ENCODE results near the gene CACNA2D3.

- no peak for TF ChIP-seq CTCF (optimal IDR thresholded peaks at IDR 0.05 in 1 of 3, IDR thresholded peaks at IDR 0.05 in 1 of 3, conservative IDR thresholded peaks at IDR 0.05 in 1 of 3; ENCODE audit: extremely low read depth in 1 of 3, insufficient read depth in 2 of 3, low read length in 3 of 3)
- TF ChIP-seq EZH2 (IDR thresholded peaks at IDR 0.05; ENCODE audit: low read length): no peak
Observed at GRCh38 chr3:54876694-54877093, 754.3 kb downstream of the CACNA2D3 start.
